HEK293 (cell line): ENCODE measurements around the gene PAFAH1B2.

Experiments used
- CTCF ChIA-PET: fragments of 350-600 bp; formaldehyde crosslinking; extraction: SDS; loops from one replicate; lab custom pipeline; 2021; ENCODE audit warnings: antibody characterized with exemption; lab: Yijun Ruan, JAX
- POLR2A ChIA-PET: fragments of 300-600 bp; formaldehyde crosslinking; extraction: SDS; loops from one replicate; lab custom pipeline; 2020; ENCODE audit warnings: antibody characterized with exemption, inconsistent platforms; lab: Yijun Ruan, JAX
- H3K27ac ChIP-seq: fragments of 200-500 bp; sonication (Bioruptor generic); 2 replicates; pipeline ENCODE4 v1.5.1; 2014; ENCODE audit warnings: low read depth, low read length, control low read depth, inconsistent platforms; ENCODE audit errors: extremely low read depth
- H3K36me3 ChIP-seq, 2 experiments: fragments of 200-500 bp in 1 of 2; sonication (Bioruptor generic) in 1 of 2; 1 replicate in 1 of 2; 2 replicates in 1 of 2; pipeline ENCODE4 v1.5.1; 2014 to 2017; ENCODE audit warnings: inconsistent platforms in 2 of 2, low read length in 2 of 2; ENCODE audit not compliant: control insufficient read depth in 2 of 2, insufficient read depth in 1 of 2
- H3K4me1 ChIP-seq: fragments of 200-500 bp; sonication (Bioruptor generic); 2 replicates; pipeline ENCODE4 v1.5.1; 2014; ENCODE audit warnings: mild to moderate bottlenecking, low read length, inconsistent platforms; ENCODE audit not compliant: control insufficient read depth, insufficient read depth
- H3K4me3 ChIP-seq: 2 replicates; pipeline ENCODE4 v1.5.1; 2011; ENCODE audit warnings: low read depth, mild to moderate bottlenecking, control low read depth, low read length, moderate library complexity
- H3K9me3 ChIP-seq: fragments of 200-500 bp; sonication (Bioruptor generic); 2 replicates; pipeline ENCODE4 v1.5.1; 2014; ENCODE audit warnings: low read depth, low read length, inconsistent platforms; ENCODE audit not compliant: control insufficient read depth, insufficient read depth
- GFI1B ChIP-seq: fragments of 450-650 bp; formaldehyde crosslinking; IDR thresholded peaks from 2 replicates; pipeline ENCODE4 v1.5.1; 2016; ENCODE audit warnings: missing biosample characterization, missing genetic modification characterization
- ZBTB48 ChIP-seq: fragments of 450-650 bp; formaldehyde crosslinking; IDR thresholded peaks from 2 replicates; pipeline ENCODE4 v1.5.1; 2016; ENCODE audit warnings: missing biosample characterization, missing genetic modification characterization
- ZNF169 ChIP-seq: fragments of 450-650 bp; formaldehyde crosslinking; IDR thresholded peaks from 2 replicates; pipeline ENCODE4 v1.5.1; 2016; ENCODE audit warnings: missing biosample characterization, missing genetic modification characterization
- ZNF174 ChIP-seq: fragments of 450-650 bp; formaldehyde crosslinking; IDR thresholded peaks from 2 replicates; pipeline ENCODE4 v1.5.0; 2017; ENCODE audit warnings: missing biosample characterization, mild to moderate bottlenecking, missing genetic modification characterization
- ZNF175 ChIP-seq: fragments of 450-650 bp; formaldehyde crosslinking; IDR thresholded peaks from 2 replicates; pipeline ENCODE4 v1.5.1; 2016; ENCODE audit warnings: missing biosample characterization, missing genetic modification characterization
- ZNF292 ChIP-seq: fragments of 450-650 bp; formaldehyde crosslinking; IDR thresholded peaks from 2 replicates; pipeline ENCODE4 v1.5.1; 2016; ENCODE audit warnings: low read depth, missing biosample characterization, missing genetic modification characterization, borderline replicate concordance
- ZNF530 ChIP-seq: fragments of 450-650 bp; formaldehyde crosslinking; IDR thresholded peaks from 2 replicates; pipeline ENCODE4 v1.5.1; 2016; ENCODE audit warnings: low read depth, missing biosample characterization, missing genetic modification characterization
- ZNF654 ChIP-seq: fragments of 450-650 bp; formaldehyde crosslinking; IDR thresholded peaks from 2 replicates; pipeline ENCODE4 v1.5.1; 2016; ENCODE audit warnings: low read depth, missing biosample characterization, missing genetic modification characterization
- ZNF670 ChIP-seq: fragments of 450-650 bp; formaldehyde crosslinking; IDR thresholded peaks from 2 replicates; pipeline ENCODE4 v1.5.1; 2016; ENCODE audit warnings: missing biosample characterization, missing genetic modification characterization, low read depth
- ZNF785 ChIP-seq: fragments of 450-650 bp; formaldehyde crosslinking; IDR thresholded peaks from 2 replicates; pipeline ENCODE4 v1.5.1; 2016; ENCODE audit warnings: missing biosample characterization, missing genetic modification characterization
- ZNF792 ChIP-seq: fragments of 450-650 bp; formaldehyde crosslinking; IDR thresholded peaks from 2 replicates; pipeline ENCODE4 v1.5.1; 2016; ENCODE audit warnings: missing biosample characterization, missing genetic modification characterization
- ZSCAN30 ChIP-seq: fragments of 450-650 bp; IDR thresholded peaks from 2 replicates; pipeline ENCODE4 v1.5.1; 2018; ENCODE audit warnings: missing biosample characterization, mild to moderate bottlenecking, missing genetic modification characterization, moderate library complexity
- TF ChIP-seq, protein P1 (sequence below): fragments of 450-650 bp; formaldehyde crosslinking; IDR thresholded peaks from 2 replicates; pipeline ENCODE4 v1.5.1; 2016; ENCODE audit warnings: missing biosample characterization, missing genetic modification characterization
- TF ChIP-seq, protein P2 (sequence below): fragments of 450-650 bp; formaldehyde crosslinking; IDR thresholded peaks from 2 replicates; pipeline ENCODE4 v1.5.1; 2016; ENCODE audit warnings: missing biosample characterization, missing genetic modification characterization
- TF ChIP-seq, protein P3 (sequence below): fragments of 450-650 bp; formaldehyde crosslinking; IDR thresholded peaks from 2 replicates; pipeline ENCODE4 v1.5.1; 2016; ENCODE audit warnings: missing biosample characterization, missing genetic modification characterization, low read depth
- TF ChIP-seq, protein P4 (sequence below): fragments of 450-650 bp; formaldehyde crosslinking; IDR thresholded peaks from 2 replicates; pipeline ENCODE4 v1.5.1; 2017; ENCODE audit warnings: missing biosample characterization, missing genetic modification characterization

The PAFAH1B2 gene

DNA sequence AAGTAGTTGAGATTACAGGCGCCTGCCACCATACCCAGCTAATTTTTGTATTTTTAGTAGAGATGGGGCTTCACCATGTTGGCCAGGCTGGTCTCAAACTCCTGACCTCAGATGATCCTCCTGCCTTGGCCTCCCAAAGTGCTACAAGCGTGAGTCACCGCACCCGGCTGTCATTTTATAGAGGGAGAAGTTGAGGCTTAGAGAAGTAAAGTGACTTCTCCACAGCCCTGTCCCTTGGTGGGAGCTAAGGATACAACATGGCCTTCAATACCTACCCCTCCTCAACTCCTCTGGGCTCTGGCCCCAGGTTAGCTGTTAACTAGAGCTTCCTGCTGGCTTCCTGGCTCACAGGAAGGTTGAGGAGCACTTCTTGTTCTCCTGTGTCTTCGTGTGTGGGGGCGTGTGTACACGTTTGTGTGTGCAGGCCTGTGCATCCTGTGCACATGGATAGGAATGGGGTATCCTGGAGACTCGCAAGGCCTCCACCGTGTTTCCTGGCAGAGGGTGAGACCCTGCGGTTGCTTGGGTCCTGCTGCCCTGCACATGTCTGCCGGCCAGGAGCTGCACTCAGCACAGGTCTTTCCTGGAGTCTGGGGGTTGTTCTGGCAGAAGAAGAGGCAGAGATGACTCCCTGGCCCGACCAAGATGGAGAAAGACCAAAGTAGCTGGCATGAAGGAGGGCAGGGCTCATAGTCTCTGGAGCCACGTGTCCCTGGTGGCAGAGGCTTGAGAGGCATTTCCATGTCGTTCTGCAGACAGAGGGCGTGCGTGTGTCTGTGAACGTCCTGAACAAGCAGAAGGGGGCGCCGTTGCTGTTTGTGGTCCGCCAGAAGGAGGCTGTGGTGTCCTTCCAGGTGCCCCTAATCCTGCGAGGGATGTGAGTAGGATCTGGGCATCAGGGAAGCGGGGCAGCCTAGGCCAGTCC, 36.8 kb downstream of the PAFAH1B2 start:
- ChIA-PET CTCF (interaction anchor here (0.6 to 7.1 kb wide), 15 partner anchors 9 to 665 kb away, joined by 3 to 71 read pairs (median 4); partner anchors contain the start of genes PAFAH1B2, PCSK7 and TAGLN), POLR2A (interaction anchor here (0.7 to 1.0 kb wide), 3 partner anchors 8 to 41 kb away, joined by 3 to 7 read pairs (median 4); no protein-coding TSS in a partner anchor)
- TF ChIP-seq, protein P1, sequence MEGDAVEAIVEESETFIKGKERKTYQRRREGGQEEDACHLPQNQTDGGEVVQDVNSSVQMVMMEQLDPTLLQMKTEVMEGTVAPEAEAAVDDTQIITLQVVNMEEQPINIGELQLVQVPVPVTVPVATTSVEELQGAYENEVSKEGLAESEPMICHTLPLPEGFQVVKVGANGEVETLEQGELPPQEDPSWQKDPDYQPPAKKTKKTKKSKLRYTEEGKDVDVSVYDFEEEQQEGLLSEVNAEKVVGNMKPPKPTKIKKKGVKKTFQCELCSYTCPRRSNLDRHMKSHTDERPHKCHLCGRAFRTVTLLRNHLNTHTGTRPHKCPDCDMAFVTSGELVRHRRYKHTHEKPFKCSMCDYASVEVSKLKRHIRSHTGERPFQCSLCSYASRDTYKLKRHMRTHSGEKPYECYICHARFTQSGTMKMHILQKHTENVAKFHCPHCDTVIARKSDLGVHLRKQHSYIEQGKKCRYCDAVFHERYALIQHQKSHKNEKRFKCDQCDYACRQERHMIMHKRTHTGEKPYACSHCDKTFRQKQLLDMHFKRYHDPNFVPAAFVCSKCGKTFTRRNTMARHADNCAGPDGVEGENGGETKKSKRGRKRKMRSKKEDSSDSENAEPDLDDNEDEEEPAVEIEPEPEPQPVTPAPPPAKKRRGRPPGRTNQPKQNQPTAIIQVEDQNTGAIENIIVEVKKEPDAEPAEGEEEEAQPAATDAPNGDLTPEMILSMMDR (tag by site-specific recombination), result peak; percentile 91
- TF ChIP-seq GFI1B (tag by site-specific recombination), result no peak
- TF ChIP-seq, protein P2, sequence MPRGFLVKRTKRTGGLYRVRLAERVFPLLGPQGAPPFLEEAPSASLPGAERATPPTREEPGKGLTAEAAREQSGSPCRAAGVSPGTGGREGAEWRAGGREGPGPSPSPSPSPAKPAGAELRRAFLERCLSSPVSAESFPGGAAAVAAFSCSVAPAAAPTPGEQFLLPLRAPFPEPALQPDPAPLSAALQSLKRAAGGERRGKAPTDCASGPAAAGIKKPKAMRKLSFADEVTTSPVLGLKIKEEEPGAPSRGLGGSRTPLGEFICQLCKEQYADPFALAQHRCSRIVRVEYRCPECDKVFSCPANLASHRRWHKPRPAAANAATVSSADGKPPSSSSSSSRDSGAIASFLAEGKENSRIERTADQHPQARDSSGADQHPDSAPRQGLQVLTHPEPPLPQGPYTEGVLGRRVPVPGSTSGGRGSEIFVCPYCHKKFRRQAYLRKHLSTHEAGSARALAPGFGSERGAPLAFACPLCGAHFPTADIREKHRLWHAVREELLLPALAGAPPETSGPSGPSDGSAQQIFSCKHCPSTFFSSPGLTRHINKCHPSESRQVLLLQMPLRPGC (tag by site-specific recombination), result no peak
- TF ChIP-seq ZNF785 (tag by site-specific recombination), result no peak
- peak; percentile 46; the same call in 1 of the 2 replicates for TF ChIP-seq ZBTB48
- peak; percentile 42 for TF ChIP-seq ZNF654 (tag by site-specific recombination)
- Histone ChIP-seq H3K4me1 (no peaks in the 10 kb centered on the region), H3K4me3 (no peak overlapping the region), H3K27ac (no peak overlapping the region), H3K36me3 (peaks cover 0 to 31% of the 10 kb centered on the region in 2 experiments; a peak in 1 of 3 replicates), H3K9me3 (no peaks in the 10 kb centered on the region)

DNA sequence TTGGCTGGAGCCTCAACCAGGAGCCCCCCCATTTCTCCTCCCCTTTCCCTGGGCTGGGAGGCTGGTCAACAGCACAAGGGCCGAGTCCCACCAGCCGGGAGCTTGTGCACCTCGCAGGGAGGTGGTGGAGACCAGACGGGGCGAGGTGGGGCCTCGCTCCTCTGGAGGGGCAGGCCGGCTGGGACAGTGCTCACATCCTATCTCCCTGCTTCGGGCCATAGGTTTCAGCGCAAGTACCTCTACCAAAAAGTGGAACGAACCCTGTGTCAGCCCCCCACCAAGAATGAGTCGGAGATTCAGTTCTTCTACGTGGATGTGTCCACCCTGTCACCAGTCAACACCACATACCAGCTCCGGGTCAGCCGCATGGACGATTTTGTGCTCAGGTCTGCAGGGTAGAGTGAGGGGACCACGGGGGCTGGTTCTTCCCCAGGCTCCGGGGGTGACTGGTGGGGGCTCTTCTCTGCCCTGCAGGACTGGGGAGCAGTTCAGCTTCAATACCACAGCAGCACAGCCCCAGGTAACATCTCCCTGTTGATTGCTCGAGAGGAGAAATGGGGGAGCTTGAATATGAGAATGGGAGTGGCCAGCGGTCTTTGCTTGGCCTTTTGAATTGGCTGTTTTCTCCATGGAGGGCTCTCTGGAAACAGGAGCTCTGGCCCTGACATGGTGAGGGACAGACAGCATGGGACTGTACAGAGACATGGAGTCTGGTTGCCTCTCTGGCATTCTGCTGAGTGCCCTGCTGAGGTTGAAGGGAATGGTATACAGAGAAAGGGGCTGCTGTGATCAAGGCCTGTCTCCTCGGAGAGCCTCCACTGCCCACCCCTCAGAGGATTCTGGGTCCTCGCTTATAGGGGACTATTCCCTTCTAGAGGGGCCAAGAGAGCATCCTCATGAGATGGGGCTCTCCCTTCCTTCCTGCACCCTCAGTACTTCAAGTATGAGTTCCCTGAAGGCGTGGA, 37.8 kb downstream of the PAFAH1B2 start:
- H3K4me3 ChIP-seq, result no peak overlapping the region
- peaks cover 0 to 38% of the 10 kb centered on the region in 2 experiments; a peak in 1 of 3 replicates for H3K36me3 ChIP-seq
- POLR2A ChIA-PET, result no interaction called here
- CTCF ChIA-PET, result interaction anchor here (0.6 to 7.1 kb wide), 12 partner anchors 10 to 302 kb away, joined by 3 to 71 read pairs (median 4); partner anchors contain the start of genes PCSK7 and TAGLN
- no peak overlapping the region for H3K27ac ChIP-seq
- H3K9me3 ChIP-seq, result no peaks in the 10 kb centered on the region
- H3K4me1 ChIP-seq, result no peaks in the 10 kb centered on the region
- TF ChIP-seq, protein P1 (tag by site-specific recombination), result peak; percentile 2; the same call in 1 of the 2 replicates
- TF ChIP-seq, protein P3, sequence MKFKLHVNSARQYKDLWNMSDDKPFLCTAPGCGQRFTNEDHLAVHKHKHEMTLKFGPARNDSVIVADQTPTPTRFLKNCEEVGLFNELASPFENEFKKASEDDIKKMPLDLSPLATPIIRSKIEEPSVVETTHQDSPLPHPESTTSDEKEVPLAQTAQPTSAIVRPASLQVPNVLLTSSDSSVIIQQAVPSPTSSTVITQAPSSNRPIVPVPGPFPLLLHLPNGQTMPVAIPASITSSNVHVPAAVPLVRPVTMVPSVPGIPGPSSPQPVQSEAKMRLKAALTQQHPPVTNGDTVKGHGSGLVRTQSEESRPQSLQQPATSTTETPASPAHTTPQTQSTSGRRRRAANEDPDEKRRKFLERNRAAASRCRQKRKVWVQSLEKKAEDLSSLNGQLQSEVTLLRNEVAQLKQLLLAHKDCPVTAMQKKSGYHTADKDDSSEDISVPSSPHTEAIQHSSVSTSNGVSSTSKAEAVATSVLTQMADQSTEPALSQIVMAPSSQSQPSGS (tag by site-specific recombination), result no peak

DNA sequence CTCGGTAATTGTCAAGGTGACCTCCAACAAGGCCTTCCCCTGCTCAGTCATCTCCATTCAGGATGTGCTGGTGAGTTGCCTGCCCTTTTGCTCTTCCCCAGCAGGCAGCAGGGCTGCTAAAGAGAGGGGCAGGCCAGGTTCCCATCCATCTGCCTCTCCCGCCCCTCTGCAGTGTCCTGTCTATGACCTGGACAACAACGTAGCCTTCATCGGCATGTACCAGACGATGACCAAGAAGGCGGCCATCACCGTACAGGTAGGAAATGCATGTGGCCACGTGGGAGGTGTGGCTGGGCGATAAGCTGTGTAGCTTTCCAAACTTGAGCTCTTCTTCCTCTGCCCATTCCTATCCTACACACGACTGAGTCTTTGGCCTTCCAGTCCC, 38.5 kb downstream of the PAFAH1B2 start:
- Histone ChIP-seq H3K4me1 (no peaks in the 10 kb centered on the region), H3K36me3 (peaks cover 0 to 45% of the 10 kb centered on the region in 2 experiments; a peak in 1 of 3 replicates), H3K27ac (no peak overlapping the region), H3K4me3 (no peak overlapping the region), H3K9me3 (no peaks in the 10 kb centered on the region)
- ChIA-PET POLR2A (interaction anchor here (0.6 kb wide), 1 partner anchor 413 kb away, joined by 5 read pairs; no protein-coding TSS in a partner anchor), CTCF (interaction anchor here (0.9 to 7.1 kb wide), 8 partner anchors 11 to 302 kb away, joined by 3 to 71 read pairs (median 9); partner anchors contain the start of gene PCSK7)
- TF ChIP-seq ZNF670 (tag by site-specific recombination) (no peak), ZSCAN30 (tag by site-specific recombination) (no peak), ZNF530 (no peak), ZNF174 (no peak), ZNF169 (no peak), ZNF792 (tag by site-specific recombination) (no peak), ZNF175 (no peak), ZNF292 (tag by site-specific recombination) (no peak)
- TF ChIP-seq, protein P4, sequence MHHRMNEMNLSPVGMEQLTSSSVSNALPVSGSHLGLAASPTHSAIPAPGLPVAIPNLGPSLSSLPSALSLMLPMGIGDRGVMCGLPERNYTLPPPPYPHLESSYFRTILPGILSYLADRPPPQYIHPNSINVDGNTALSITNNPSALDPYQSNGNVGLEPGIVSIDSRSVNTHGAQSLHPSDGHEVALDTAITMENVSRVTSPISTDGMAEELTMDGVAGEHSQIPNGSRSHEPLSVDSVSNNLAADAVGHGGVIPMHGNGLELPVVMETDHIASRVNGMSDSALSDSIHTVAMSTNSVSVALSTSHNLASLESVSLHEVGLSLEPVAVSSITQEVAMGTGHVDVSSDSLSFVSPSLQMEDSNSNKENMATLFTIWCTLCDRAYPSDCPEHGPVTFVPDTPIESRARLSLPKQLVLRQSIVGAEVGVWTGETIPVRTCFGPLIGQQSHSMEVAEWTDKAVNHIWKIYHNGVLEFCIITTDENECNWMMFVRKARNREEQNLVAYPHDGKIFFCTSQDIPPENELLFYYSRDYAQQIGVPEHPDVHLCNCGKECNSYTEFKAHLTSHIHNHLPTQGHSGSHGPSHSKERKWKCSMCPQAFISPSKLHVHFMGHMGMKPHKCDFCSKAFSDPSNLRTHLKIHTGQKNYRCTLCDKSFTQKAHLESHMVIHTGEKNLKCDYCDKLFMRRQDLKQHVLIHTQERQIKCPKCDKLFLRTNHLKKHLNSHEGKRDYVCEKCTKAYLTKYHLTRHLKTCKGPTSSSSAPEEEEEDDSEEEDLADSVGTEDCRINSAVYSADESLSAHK, result no peak
